Mucosa of descending colon (tissue), 3 donors: Measurements from ENCODE around the gene SREK1. TPM values are rescaled to one million over a fixed set of nuclear protein-coding genes. Genes with fewer than 3 reads are reported as not detected.
A peak's percentile ranks its signal among the peaks of the same experiment; 100 is the strongest.

Experiments
- ATAC-seq: fragments of 200-7000 bp; cut with Tn5 transposase; one replicate; pipeline ENCODE4 v1.9.1; 2020; ENCODE audit warnings: mild to moderate bottlenecking, moderate library complexity
- DNase-seq, 3 donors: peaks; one replicate each; pipeline ENCODE4 v3.0.0-alpha.2; 2020
- H3K36me3 ChIP-seq: fragments of 200-600 bp; one replicate; pipeline ENCODE4 v1.8.0; 2021; ENCODE audit warnings: low read depth, mild to moderate bottlenecking
- H3K4me1 ChIP-seq: fragments of 200-600 bp; one replicate; pipeline ENCODE4 v1.8.0; 2021; ENCODE audit warnings: low read depth, mild to moderate bottlenecking
- H3K4me3 ChIP-seq: fragments of 200-600 bp; one replicate; pipeline ENCODE4 v1.8.0; 2021; ENCODE audit warnings: mild to moderate bottlenecking
- H3K9me3 ChIP-seq: fragments of 200-600 bp; one replicate; pipeline ENCODE4 v1.8.0; 2021; ENCODE audit warnings: mild to moderate bottlenecking
- intact Hi-C, 2 donors: fragments of 100-400 bp; cut with DNase I in 1 of 2; cut with micrococcal nuclease in 1 of 2; formaldehyde crosslinking; loops; one replicate each; pipeline versions ENCODE4 v1.11.0 to v1.11.1; 2022; cut with DNase I, micrococcal nuclease
- total RNA-seq, 3 donors: library from RNA; stranded (reverse); fragmentation: NEBNext Ultra II Directional in 2 of 3; extraction: Animal tissue kit (Norgen Biotek cat#: 25700) in 2 of 3; gene quantifications; one replicate each; pipeline versions ENCODE4 v1.2.1 to v1.2.4, GENCODE V29; 2021 to 2023
- TF ChIP-seq, protein P1 (sequence below): fragments of 200-600 bp; IDR thresholded peaks from one replicate; pipeline ENCODE4 v1.8.0; 2022; ENCODE audit warnings: antibody characterized with exemption, mild to moderate bottlenecking
- donor health status: DM: no; HTN: no; CAD: no; lungs with moderate emphysema.
- donor health status: DM: no; HTN: no; CAD: no.
- donor health status: DM: no; HTN: yes; CAD: no.

Gene SREK1
- total RNA-seq, 3 donors from 2014 or later, result 55.7 to 67.8 (median 66.5) TPM

DNA sequence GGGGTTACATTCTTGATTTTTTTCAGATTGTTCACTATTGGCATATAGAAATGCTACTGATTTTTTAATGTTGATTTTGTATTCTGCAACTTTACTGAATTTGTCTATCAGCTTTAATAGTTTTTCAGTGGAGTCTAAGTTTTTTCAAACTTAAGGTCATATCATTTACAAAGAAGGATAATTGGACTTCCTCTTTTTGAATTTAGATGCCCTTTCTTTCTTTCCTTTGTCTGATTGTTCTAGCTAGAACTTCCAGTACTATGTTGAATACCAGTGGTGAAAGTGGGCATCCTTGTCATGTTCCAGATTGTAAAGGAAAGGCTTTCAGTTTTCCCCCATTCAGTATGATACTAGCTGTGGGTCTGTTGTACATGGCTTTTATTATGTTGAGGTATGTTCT, 49.3 kb downstream of the SREK1 start:
- TF ChIP-seq, protein P1, sequence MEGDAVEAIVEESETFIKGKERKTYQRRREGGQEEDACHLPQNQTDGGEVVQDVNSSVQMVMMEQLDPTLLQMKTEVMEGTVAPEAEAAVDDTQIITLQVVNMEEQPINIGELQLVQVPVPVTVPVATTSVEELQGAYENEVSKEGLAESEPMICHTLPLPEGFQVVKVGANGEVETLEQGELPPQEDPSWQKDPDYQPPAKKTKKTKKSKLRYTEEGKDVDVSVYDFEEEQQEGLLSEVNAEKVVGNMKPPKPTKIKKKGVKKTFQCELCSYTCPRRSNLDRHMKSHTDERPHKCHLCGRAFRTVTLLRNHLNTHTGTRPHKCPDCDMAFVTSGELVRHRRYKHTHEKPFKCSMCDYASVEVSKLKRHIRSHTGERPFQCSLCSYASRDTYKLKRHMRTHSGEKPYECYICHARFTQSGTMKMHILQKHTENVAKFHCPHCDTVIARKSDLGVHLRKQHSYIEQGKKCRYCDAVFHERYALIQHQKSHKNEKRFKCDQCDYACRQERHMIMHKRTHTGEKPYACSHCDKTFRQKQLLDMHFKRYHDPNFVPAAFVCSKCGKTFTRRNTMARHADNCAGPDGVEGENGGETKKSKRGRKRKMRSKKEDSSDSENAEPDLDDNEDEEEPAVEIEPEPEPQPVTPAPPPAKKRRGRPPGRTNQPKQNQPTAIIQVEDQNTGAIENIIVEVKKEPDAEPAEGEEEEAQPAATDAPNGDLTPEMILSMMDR, result no peak
- Histone ChIP-seq H3K4me1 (no peaks in the 10 kb centered on the region), H3K4me3 (no peak overlapping the region), H3K9me3 (no peaks in the 10 kb centered on the region), H3K36me3 (no peaks in the 10 kb centered on the region)
- intact Hi-C loops, result no loop called here
- DNase-seq, result no peak
- no peak for ATAC-seq

DNA sequence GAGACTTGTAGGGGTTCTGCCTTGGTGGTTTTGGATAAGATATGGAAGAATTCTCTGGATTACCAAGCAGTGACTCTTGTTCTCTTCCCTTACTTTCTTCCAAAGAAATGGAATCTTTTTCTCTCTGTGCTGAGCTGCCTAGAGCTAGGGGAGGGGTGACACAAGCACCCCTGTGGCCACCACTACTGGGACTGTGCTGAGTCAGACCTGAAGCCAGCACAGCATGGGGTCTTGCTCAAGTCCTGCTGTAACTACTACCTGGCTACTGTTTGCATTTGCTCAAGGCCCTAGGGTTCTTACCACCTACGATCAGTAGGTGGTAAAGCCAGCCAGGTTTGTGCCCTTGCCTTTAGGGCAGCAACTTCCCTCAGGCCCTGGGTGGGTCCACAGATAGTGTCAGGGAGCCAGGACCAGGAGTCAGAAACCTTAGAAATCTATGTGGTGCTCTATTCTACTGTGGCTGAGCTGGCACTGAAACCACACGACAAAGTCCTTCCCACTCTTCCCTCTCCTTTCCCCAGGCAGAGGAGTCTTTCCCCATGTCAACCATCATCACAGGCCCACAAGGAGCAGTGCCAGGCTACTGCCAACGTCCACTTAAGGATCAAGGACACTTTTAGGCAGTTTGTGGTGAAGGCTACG, 53.8 kb downstream of the SREK1 start:
- H3K36me3 ChIP-seq, result no peaks in the 10 kb centered on the region
- DNase-seq, result no peak
- intact Hi-C loops, result no loop called here
- ATAC-seq, result no peak
- TF ChIP-seq, protein P1, result no peak
- no peaks in the 10 kb centered on the region for H3K9me3 ChIP-seq
- H3K4me3 ChIP-seq, result no peak overlapping the region
- no peaks in the 10 kb centered on the region for H3K4me1 ChIP-seq

DNA sequence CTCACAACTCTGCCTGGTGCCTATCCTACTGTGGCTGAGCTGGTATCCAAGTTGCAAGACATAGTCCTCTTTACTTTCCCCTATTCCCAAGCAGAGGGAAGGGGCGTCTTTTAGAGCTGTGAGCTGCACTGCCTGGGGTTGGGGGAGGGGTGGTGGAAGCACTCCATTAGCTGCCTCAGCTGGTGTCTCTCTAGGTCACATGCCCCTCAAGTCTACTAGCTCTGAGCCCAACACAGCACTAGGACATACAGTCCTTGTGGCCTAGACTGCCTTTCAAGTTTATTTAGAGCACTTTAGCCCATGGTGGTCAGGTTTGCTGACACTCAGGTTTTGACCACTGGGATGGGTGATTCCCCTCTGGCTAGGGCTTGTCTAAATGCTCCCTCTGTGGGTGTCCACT, 54.7 kb downstream of the SREK1 start:
- Histone ChIP-seq H3K4me1 (no peaks in the 10 kb centered on the region), H3K36me3 (no peaks in the 10 kb centered on the region), H3K9me3 (no peaks in the 10 kb centered on the region), H3K4me3 (no peak overlapping the region)
- intact Hi-C loops, result no loop called here
- ATAC-seq (no peak), DNase-seq (no peak)
- TF ChIP-seq, protein P1, result no peak

DNA sequence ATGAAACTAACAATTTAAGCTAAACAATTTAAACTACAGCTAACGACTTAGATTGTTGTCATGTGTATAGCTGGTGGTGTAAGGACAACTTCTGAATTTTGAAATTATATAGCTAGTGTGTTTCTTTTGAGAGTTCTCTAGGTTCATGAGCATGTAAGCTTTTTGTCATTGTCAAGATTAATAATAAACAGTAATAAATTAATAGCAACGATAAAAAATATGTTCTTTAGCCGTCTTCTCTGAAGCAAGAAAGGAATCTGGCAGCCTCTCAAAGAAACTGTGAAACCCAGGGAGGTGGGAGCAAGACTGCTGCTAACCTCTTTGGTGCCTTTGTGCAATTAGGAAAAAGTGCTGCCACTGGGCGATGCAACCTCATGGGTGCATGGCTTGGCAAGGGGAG, 59.4 kb downstream of the SREK1 start:
- no peak overlapping the region for H3K4me3 ChIP-seq
- no peaks in the 10 kb centered on the region for H3K4me1 ChIP-seq
- DNase-seq (no peak), ATAC-seq (no peak)
- intact Hi-C loops, result no loop called here
- H3K36me3 ChIP-seq, result no peaks in the 10 kb centered on the region
- TF ChIP-seq, protein P1, result no peak
- no peaks in the 10 kb centered on the region for H3K9me3 ChIP-seq

DNA sequence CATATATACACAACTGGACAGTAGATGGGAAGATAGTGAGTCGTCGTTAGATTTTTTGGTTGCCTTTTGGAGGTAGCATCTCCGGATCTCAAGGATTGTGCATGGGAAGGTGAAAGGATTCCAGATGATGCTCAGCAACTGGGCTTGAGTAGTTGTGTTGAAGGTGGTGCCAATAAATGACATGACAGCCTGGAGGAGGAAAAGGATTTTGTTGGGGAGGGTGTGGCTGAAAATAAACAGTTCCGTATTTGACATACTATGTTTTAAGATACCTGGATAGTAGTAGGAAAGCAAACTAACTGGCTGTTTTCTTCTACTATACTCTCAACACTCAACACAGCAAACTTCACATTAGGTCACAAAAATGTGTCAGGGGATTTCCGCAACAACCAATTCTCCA, 62.4 kb downstream of the SREK1 start:
- Histone ChIP-seq H3K4me1 (no peaks in the 10 kb centered on the region), H3K4me3 (no peak overlapping the region), H3K36me3 (no peaks in the 10 kb centered on the region), H3K9me3 (no peaks in the 10 kb centered on the region)
- intact Hi-C loops, result no loop called here
- TF ChIP-seq, protein P1, result no peak
- DNase-seq (peak in 1 of 3 donors; percentile 12), ATAC-seq (peak; percentile 56)
